Mammary epithelial cell (primary cell): ENCODE results near the gene PAK5.

Experiments
- CTCF ChIP-seq, 2 donors: IDR thresholded peaks in 1 of 2; conservative IDR thresholded peaks in 1 of 2; 2 replicates each; pipeline ENCODE4 v1.5.1; 2011 to 2012; ENCODE audit warnings: inconsistent platforms in 2 of 2, low read length in 2 of 2, mild to moderate bottlenecking in 2 of 2, control low read depth in 1 of 2, low read depth in 1 of 2; ENCODE audit not compliant: insufficient read depth in 1 of 2; ENCODE audit errors: extremely low read depth in 1 of 2
- EZH2 ChIP-seq: IDR thresholded peaks from 2 replicates; pipeline ENCODE4 v1.6.1; 2012; ENCODE audit warnings: low read length, inconsistent platforms, borderline replicate concordance

GRCh38 chr20:9508240-9508661 lies 330.6 kb downstream of the PAK5 start:
- TF ChIP-seq CTCF (conservative IDR thresholded peaks at IDR 0.05 in 1 of 2, IDR thresholded peaks at IDR 0.05 in 1 of 2; ENCODE audit: extremely low read depth in 1 of 2, insufficient read depth in 1 of 2, low read depth in 1 of 2, low read length in 2 of 2) (no peak), EZH2 (no peak)
